Skeletal muscle cell (primary cell): Measurements from ENCODE around the gene DBX2.
"Not testable (repeated sequence)": the region's sequence is repeated elsewhere in the genome, so short reads cannot be mapped to it uniquely, and the experiment has no call there.

Experiments used
- DNase-seq: peaks from one replicate; pipeline ENCODE4 v3.0.0-alpha.2; 2010; ENCODE audit warnings: low read depth
- H3K4me3 ChIP-seq: 2 replicates; pipeline ENCODE4 v1.5.1; 2011; ENCODE audit warnings: low read depth, mild to moderate bottlenecking, control low read depth, low read length, moderate library complexity

Gene DBX2

DNA sequence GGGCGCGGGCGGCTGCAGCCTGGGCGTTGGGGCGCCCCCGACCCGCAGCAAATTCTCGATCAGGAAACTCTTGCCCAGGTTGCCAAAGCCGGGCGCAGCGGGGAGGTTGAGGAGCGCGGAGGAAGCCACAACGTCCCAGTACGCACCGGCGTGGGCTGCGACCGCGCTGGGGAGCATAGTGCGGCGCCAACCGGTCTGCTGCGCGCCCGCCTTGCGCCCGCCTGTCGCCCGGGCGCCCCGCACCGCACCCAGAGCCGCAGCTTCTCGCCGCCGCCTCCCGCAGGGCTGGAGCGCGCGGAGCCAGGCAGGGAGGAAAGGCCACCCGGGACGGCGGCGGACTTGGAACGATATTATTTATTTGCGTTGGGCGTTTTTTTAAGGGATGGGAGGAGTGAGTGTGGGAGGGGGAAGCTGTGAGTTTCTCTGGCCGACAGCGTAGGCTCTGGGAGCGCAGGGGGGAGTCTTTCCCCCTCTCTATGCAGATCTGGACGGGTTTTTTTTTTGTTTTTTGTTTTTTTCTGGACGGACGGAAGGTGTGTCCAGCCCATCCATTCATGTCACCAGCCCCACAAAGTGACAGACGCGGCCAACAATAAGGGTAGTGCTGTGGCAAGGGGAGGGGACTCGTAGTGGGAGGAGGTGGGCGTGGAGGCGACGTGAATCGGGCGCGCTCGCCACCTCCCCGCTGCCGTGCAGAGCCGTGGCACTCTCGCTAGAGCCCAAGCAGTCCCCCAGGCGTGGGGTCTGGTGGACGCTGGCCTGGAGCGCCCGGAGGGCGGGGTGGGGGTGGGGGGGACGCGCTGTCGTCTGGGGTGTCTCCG lies at the start of gene DBX2:
TSS of gene DBX2 (minus strand) at position 349 of the 821 bp plus-strand sequence. CDS start at position 177, 172 bp downstream.
- peak within 1 kb of the TSS; percentile 41 for H3K4me3 ChIP-seq
- DNase-seq: no peak

DNA sequence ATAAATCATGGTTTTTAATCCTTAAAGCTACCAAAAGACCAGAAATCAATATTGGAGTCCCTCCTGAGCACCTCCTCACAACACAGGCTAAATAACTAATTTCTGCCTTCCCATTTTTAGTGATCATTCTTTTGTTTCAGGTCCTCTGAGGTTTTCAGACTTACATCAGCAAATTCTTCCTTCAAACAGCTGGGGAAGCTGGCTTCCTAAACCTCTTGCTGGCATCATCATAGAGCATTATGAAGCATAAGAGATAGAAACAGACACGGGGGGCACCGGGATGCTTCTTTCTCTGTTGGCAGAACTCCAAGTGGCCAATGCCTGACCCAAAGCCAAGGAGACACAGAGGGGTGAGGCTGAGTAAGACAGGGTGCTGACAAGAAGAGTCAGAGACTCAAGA lies 47.9 kb upstream of the DBX2 start:
- DNase-seq: no peak
- no peak overlapping the region for H3K4me3 ChIP-seq

DNA sequence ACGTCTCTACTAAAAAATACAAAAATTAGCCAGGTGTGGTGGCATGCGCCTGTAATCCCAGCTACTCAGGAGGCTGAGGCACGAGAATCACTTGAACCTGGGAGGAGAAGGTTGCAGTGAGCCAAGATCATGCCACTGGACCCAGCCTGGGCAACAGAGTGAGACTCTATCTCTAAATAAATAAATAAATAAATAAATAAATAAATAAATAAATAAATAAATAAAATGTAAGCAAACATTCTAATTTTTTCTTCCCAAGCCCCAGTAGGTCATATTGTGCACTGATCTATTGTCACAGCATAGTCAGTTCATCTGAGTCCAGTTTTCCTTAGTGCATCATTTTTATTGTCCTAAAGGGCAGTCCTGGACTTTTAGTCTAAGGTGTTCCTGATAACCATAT lies 44.5 kb upstream of the DBX2 start:
- H3K4me3 ChIP-seq, DNase-seq: not testable (repeated sequence)

DNA sequence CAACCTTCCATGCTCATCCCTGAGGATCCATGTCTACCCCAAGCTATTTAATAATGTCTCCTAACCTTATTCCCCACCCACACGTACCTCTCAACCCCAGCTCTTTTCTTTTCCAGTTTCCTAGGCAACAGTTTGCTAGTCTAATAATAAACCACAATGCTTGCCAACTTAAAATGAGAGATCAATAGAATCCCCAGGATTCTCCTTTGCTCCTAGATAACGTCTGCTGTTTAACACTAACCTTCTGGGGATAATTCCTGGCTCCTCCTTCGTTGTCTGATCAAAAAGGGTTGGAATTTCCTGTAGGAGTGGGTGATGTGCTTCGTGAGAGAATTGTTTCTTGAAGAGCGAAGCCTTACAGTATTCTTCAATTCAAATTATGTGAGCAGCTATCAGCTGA lies 42.2 kb upstream of the DBX2 start:
- no peak for DNase-seq
- no peak overlapping the region for H3K4me3 ChIP-seq

DNA sequence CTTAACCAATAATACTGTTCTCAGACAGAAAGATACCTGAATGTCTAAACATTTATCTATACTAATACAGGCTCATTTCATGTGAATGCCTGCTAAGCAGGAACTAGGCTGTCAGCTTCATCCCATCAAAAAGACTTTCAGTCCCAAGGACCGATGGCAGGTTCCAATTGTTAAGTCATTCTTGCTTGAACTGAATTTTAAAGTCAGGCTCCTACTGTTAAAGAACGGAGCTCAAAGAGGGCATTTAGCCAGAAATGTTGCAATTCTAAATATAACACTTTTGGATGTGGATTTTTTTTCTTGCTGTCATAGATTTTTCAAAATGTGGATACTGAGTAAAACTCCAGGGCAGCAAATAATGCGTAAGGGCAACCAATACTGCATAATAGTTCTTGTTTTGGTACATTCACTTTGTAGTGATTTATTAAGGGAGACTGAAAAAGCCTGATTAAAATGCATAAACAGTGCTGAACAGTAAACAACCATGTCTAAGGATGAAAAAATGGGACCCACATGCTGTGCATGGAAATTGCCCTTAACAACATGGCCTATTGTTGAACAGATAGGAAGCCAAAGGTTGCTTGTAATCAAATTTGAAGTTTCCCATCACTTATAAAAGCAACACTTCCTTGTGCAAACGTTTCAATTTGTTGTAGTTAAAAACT lies 38.6 kb upstream of the DBX2 start:
- no peak for DNase-seq
- no peak overlapping the region for H3K4me3 ChIP-seq

DNA sequence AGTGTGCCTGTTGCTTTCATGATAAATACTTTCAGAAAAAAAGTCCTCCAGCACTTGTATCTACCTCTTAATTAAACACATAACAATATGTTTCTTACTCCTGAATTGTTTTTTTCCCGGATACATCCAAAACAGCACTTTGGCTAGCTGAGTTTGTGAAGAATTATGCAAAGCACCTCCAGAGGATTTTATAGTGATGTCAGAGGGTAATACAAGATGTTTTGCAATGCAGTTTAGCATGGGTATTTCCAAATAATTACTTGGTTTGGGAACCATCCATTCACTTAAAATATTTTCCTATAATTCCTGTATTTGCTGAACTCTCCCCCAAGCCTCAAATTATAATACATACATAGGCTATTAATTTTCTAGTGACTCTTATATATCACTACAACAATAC lies 37.7 kb upstream of the DBX2 start:
- no peak overlapping the region for H3K4me3 ChIP-seq
- no peak for DNase-seq

DNA sequence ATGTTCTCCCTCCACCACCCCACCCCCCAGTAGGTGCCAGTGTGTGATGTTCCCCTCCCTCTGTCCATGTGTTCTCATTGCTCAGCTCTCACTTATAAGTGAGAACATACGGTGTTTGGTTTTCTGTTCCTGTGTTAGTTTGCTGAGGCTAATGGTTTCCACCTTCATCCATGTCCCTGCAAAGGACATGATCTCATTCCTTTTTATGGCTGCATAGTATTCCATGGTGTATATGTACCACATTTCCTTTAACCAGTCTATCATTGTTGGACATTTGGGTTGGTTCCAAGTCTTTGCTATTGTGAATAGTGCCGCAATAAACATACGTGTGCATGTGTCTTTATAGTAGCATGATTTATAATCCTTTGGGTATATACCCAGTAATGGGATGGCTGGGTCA lies 33.3 kb upstream of the DBX2 start:
- not testable (repeated sequence) for DNase-seq, H3K4me3 ChIP-seq

DNA sequence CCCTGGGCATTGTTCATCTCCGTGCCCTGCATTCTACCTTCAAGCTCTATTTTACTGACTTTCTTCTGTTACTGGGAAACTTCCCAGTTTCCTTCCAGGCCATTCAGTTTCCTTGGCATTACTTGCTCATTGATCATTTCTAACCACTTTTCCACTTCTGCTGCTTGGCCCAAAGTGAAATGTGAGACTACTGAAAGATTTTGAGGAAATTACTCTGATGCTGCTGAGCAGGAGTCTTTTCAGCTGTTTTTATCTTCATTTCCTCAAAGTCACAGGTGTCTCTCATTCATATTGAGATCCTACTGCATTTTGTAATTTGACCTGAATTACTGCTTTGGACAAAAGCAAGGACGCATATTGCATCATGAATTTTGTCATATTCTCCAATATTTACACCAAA lies 26.4 kb upstream of the DBX2 start:
- H3K4me3 ChIP-seq: no peak overlapping the region
- no peak for DNase-seq

DNA sequence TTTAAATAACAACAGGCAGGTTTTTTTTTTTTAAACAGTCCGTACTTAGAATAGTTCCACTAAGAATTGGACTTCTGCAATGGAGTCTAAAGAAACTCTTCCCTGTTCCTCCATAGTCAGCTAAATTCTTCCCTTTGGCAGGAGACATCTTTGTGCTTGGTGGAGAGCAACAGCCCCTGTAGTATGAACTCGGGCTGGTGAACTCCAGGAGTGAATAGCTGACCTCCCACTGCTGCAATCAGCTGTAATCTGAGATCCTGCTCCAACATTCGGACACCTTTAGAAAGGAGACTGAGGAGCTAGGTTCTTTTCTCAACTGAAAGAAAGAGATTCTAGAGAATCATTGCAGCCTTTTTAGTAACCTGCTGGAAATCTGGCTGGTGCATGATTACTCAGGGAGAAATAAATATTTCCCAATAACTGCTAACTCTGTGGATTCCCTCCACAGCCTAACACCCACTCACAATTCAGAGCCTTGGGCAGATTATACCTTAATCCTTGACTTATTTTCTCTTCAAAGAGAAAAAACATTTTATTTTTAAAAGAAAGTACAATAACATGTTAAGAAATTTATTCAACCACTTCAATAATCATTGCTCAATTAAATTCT lies 25.6 kb upstream of the DBX2 start:
- H3K4me3 ChIP-seq: no peak overlapping the region
- DNase-seq: no peak

DNA sequence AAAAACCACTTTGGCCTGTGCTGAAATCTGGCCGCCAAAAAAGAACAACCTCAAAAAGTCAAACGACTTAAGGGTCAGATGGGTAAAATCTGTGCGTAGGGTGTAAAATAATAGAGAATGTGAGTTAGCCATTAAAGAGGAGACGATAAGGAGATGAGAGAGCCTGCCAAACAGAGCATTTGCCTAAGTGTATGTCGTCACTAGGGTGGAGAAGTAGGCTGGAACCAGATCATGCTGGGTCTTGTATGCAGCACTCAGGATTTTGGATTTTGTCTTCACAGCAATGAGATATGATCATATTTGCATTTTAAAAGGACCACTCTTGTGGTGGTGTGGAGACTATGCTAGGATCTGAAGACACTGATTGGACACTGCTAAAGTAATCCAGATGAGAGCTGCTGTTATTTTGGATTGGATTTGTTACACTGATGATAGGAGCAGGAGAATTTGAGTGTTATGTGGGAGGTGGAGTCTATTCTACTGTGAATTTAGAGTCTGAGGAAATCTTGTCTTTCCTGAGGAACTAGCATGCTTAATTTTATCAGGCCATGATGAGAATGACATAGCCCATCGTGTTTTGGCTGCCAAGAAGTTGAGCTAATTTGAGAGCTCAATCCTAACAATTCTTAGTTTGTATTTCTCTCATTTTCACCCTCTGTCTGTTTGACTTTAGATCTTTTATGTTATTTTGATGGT lies 24.8 kb upstream of the DBX2 start:
- no peak overlapping the region for H3K4me3 ChIP-seq
- no peak for DNase-seq

DNA sequence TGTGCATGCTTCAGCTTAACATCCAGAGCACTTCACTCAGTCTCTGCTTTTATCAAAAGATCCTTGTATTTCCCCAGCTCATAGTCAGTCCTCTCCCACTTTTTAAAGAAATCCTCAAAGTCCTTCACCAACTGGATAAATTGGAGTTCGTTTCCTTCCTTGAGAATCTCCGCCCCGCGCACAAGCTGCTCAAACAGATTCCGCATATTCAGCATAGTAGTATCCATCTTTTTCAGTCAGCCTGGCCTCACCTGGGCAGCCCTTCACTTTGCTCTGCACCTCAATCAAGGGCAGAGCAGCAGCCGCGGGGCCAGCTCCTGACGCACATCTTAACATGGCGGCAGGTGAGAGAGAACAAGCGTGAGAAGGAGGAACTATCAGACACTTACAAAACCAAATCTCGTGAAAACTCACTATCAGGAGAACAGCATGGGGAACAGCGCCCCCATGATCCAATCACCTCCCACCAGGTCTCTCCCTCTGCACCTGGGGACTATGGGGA lies 14.3 kb upstream of the DBX2 start:
- no peak overlapping the region for H3K4me3 ChIP-seq
- DNase-seq: no peak

DNA sequence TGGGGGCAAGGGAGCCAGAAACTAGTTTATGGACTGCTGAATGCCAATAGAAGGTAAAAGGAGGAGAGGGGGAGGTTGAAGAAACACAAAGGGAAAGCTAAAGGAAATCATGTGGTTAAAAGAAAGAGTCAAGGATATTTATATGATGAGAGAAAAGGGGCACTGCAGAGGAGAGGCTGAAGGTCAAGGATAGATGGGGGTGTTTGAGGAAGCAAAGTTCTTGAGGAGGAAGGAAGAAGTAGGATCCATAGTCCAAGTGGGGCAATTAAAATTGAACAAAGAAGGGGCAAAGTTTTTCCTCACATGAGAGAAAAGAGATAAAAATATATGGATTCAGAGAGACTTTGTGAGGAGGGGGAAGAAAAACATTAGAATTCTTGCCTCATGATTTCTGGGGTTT lies 10.1 kb upstream of the DBX2 start:
- no peak for DNase-seq
- H3K4me3 ChIP-seq: no peak overlapping the region

DNA sequence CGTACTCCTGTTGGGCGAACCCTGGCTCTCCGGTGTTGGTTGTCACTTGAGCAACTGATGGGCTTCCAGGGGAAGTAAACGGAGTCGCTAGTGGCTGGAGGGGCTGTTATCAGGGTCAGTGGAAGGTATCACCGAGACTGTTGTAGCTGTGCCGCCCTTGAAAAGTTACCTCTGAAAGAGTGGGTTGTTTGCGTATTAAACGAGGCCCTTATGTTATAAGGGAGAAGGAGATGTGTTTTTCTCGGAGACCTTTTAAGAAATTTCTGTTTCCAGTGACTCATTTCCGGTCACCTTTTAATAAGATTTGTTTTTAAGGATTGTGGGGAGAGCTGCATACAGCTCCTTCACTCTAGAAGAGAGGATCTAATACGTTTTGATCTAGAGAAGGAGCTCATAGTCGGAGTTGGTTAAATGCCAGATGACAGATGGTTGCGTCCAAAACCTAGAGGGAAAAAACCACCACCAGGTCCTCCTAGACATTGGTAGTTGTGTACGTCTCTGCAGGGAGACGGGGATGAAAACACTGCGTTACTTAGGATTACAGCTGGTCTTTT lies 750 bp upstream of the DBX2 start:
- DNase-seq: no peak
- H3K4me3 ChIP-seq: peak overlapping the region; percentile 41

DNA sequence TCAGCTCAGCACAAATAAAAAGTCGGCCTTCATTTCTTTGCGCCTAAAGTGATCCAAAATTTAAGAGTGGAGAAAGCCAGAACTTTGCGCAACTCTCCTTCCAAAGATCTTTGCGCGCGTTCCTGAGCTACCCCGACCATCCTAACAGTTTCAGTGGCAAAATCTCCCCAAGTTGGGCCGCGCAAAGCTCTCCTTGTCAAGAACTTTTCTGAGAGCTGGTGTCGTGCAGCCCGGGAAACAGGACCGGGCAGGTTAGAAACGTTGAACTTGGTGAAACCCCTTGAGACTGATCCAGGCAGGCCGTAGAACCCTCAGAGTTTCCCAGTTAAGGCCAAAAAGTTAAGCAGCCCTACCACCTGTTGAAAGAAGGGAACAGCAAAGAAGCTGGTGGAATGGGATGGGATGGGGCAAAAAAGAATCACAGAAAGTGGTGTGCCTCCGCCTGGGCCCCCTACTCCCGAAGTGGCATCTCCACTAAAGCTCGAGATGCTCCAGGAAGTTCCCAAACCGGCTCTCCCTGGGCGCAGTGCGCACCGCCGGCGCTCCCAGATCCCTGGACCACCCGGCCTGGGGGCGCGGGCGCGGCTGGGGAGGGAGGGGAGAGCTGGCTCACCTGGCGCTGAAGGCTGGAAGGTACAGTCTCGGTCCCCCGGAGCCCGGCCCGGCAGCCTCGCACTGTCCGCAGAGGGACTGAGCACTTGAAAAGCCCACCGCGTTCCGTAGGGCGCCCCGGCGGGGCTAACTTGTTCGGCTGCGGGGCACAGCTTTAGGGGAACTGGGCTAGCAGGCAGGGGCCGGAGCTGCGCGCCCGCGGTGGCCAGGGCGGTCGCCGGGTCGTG lies 768 bp downstream of the DBX2 start:
- H3K4me3 ChIP-seq: no peak overlapping the region
- DNase-seq: no peak

DNA sequence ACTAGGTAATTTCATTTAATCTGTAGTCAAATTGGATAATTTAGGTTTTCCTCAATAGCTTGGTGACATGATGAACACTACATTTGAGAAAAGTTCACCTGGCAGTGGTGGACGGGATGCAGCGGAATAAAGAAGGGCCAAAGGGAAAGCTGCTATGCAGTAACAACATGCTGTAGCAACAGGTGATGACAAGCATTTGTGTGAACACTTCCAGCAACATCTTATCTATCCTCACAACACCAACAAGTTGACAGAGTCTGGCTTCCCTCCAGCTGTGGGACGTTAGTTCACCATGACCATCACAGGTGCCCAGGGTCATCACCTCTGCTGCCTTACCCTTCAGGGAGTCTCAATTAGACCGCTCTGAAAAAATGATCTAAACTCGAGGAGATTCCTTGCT lies 8.3 kb downstream of the DBX2 start:
- no peak for DNase-seq
- no peak overlapping the region for H3K4me3 ChIP-seq

DNA sequence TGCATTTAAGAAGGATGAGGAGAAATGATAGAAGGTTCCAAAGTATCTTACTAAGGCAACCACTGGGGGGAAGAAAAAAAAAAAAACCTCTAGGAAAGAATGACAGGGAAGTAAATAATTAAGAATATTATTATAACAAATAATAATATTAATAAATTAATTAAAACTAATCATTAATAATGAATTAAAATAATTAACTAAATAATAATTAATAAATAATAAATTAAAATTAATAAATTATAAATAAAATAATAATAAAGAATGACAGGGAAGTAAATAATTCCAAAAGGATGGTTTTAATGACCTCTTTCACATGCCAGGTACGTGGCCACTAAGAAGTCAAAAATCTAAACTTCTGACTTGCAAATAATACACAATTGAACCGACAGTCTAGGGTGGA lies 9.9 kb downstream of the DBX2 start:
- no peak for DNase-seq

DNA sequence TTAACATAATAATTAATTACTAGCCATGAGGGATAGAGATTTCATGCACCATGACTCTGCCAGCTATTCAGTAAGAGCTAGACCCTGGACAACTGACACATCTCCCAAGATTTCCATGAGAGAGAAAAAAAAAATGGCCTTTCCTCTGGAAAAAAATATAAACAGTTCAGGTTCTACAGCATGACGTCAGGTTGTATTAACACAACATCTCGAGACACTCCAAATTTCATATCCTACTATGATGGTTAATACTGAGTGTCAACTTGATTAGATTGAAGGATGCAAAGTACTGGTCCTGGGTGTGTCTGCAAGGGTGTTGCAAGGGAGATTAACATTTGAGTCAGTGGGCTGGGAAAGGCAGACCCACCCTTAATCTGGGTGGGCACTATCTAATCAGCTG lies 11.1 kb downstream of the DBX2 start:
- DNase-seq: no peak

More for the DNA sequence above, 9.9 kb downstream of the DBX2 start:
- H3K4me3 ChIP-seq: no peak overlapping the region

DNA sequence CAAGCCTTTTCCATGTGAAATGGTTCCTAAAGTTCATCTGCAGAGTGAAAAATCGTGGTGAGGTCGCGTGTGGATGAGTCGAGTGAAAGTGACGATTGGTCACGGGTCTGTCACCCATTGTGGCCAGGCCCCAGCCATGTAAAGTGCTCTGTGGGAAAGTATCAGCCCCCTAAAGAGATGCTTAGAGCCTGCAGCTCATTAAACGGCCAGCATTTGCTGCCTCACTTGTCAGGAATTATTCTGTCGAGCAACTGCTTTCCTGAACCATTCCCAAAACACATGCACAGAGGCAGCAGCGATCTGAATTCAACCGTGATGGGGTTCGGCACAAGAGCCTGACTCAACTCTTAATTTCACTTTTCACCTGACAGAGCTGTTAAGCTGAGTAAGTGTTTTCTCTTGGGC lies 16.0 kb downstream of the DBX2 start:
- DNase-seq: no peak

More for the DNA sequence above, 11.1 kb downstream of the DBX2 start:
- no peak overlapping the region for H3K4me3 ChIP-seq

DNA sequence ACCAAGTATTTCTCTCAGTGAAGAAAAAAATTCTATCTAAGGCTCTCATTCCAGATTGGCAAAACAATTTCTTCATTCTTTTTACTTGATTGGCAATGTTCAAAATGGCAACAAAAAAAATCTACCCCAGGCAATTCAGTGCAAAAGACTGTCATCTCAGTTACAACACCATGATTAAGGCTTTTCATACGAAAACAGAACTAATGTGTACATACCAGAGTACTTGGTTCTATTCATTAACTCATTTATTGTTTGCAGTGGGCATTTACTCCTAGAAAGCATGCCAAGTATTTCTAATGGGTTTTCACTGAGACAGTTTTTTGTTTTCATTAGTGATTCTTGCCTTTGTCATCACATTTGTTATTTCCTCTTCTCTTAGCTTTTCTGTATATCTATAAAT lies 33.0 kb downstream of the DBX2 start:
- no peak overlapping the region for H3K4me3 ChIP-seq
- DNase-seq: no peak

More for the DNA sequence above, 16.0 kb downstream of the DBX2 start:
- no peak overlapping the region for H3K4me3 ChIP-seq
